ENCODE data around the gene ABHD4.
A peak's percentile ranks its signal among the peaks of the same experiment; 100 is the strongest.

Gene ABHD4

DNA sequence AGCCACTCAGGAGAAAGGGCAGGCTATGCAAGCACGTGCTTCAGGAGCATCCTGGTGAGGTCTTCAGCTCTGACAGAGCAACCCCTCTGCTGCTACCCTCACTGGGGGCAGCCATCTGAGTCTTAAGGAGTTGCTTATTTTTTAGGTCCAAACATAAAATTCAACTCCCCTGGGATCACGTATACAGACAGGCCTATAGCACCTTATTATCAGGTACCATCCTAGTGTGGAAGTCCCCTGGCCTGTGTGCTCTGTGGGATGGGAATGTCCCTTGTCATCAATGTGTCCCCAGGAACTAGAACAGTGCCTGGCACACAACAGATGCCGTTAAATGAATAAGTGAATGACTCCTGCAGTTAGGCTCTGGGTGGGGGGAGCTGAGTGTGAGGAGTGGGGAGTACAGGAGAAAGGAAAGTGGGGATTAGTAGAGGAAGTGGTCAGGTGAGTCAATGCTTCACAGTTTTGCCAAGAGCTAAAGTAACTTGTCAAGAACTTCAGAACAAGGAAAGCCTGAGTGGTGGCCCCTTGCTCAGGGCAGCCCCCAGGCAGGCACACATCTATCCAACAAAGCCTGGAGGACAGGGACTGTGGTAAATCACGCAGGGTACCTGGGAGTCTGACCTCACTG lies 42.6 kb upstream of the ABHD4 start:
- Histone ChIP-seq H3K27ac (ENCODE audit: low read depth, low read length) (no peak overlapping the region), H3K27me3 (ENCODE audit: insufficient read depth, low read length) (no peaks in the 10 kb centered on the region), H3K4me3 (ENCODE audit: low read depth, low read length) (no peak overlapping the region), H2AFZ (ENCODE audit: low read length, unreplicated experiment) (no peak overlapping the region), H3K79me2 (ENCODE audit: control insufficient read depth, insufficient read depth, low read length, unreplicated experiment) (no peaks in the 10 kb centered on the region), H3K36me3 (ENCODE audit: insufficient read depth, low read length) (no peaks in the 10 kb centered on the region), H3K4me1 (ENCODE audit: control insufficient read depth, insufficient read depth, low read length, unreplicated experiment) (peaks cover 23% of the 10 kb centered on the region)

DNA sequence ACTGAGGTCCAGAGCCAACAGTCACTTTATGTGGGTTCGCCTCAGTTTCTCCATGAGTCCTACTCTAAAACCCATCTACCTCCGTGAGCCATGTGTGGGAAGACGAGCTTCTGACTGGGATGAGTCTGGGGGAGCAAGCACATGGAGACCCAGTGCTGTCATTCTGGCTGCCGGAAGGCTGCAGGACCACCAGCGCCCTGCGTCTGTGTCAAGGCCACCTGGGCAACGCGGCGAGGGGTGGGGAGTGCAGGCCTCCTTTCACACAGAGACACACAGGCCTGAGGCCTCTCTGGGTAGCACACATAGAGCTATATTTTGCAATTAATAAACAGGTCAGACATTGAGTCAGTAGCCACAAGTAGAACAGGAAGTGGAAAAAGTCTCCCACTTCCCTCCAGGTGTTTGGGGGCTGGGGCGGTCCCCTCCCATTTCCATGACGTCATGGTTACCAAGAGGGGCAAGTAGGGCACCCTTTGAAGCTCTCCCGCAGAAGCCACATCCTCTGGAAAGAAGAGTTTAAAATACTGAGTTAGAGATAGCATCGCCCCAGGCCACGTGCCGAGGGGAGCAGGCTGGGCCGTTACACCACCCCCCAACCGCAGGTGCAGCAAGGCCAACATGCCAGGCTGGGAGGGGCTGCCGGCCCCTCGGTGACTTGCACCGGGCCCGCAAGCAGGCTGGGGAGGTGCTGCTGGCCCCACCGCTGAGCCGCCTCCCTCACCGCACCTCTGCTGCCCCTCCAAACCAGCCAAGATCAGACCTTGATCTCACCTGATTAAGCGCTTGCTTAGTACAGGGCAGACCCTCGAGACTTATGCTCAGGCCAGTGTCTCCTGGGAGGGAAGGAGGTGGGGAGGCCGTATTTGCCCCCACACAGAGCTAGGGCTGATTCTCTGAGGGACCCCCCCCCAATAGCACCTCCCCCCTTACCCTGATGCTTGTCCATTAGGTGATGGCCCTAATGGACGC lies 41.8 kb upstream of the ABHD4 start:
- no peaks in the 10 kb centered on the region for H3K36me3 ChIP-seq (ENCODE audit: insufficient read depth, low read length)
- H2AFZ ChIP-seq (ENCODE audit: low read length, unreplicated experiment): no peak overlapping the region
- H3K79me2 ChIP-seq (ENCODE audit: control insufficient read depth, insufficient read depth, low read length, unreplicated experiment): no peaks in the 10 kb centered on the region
- H3K4me3 ChIP-seq (ENCODE audit: low read depth, low read length): no peak overlapping the region
- H3K27ac ChIP-seq (ENCODE audit: low read depth, low read length): no peak overlapping the region
- no peaks in the 10 kb centered on the region for H3K27me3 ChIP-seq (ENCODE audit: insufficient read depth, low read length)
- H3K4me1 ChIP-seq (ENCODE audit: control insufficient read depth, insufficient read depth, low read length, unreplicated experiment): peaks cover 17% of the 10 kb centered on the region

- Histone ChIP-seq H3K79me2 (ENCODE audit: control insufficient read depth, insufficient read depth, low read length, unreplicated experiment) (no peaks in the 10 kb centered on the region), H2AFZ (ENCODE audit: low read length, unreplicated experiment) (no peak overlapping the region), H3K4me3 (ENCODE audit: low read depth, low read length) (peak overlapping the region; percentile 57), H3K36me3 (ENCODE audit: insufficient read depth, low read length) (no peaks in the 10 kb centered on the region), H3K4me1 (ENCODE audit: control insufficient read depth, insufficient read depth, low read length, unreplicated experiment) (peaks cover 14% of the 10 kb centered on the region), H3K27ac (ENCODE audit: low read depth, low read length) (0 out of 2 replicates have a peak overlapping the region, but pooled peaks have one; percentile 13), H3K27me3 (ENCODE audit: insufficient read depth, low read length) (no peaks in the 10 kb centered on the region)
Measured at GRCh38 chr14:22556990-22557623, 41.0 kb upstream of the ABHD4 start.

- no peak overlapping the region for H3K4me3 ChIP-seq (ENCODE audit: low read depth, low read length)
- H3K79me2 ChIP-seq (ENCODE audit: control insufficient read depth, insufficient read depth, low read length, unreplicated experiment): no peaks in the 10 kb centered on the region
- H3K27me3 ChIP-seq (ENCODE audit: insufficient read depth, low read length): no peaks in the 10 kb centered on the region
- peaks cover 14% of the 10 kb centered on the region for H3K4me1 ChIP-seq (ENCODE audit: control insufficient read depth, insufficient read depth, low read length, unreplicated experiment)
- no peak overlapping the region for H2AFZ ChIP-seq (ENCODE audit: low read length, unreplicated experiment)
- no peak overlapping the region for H3K27ac ChIP-seq (ENCODE audit: low read depth, low read length)
- H3K36me3 ChIP-seq (ENCODE audit: insufficient read depth, low read length): no peaks in the 10 kb centered on the region
Measured at GRCh38 chr14:22557846-22558220, 40.3 kb upstream of the ABHD4 start.

DNA sequence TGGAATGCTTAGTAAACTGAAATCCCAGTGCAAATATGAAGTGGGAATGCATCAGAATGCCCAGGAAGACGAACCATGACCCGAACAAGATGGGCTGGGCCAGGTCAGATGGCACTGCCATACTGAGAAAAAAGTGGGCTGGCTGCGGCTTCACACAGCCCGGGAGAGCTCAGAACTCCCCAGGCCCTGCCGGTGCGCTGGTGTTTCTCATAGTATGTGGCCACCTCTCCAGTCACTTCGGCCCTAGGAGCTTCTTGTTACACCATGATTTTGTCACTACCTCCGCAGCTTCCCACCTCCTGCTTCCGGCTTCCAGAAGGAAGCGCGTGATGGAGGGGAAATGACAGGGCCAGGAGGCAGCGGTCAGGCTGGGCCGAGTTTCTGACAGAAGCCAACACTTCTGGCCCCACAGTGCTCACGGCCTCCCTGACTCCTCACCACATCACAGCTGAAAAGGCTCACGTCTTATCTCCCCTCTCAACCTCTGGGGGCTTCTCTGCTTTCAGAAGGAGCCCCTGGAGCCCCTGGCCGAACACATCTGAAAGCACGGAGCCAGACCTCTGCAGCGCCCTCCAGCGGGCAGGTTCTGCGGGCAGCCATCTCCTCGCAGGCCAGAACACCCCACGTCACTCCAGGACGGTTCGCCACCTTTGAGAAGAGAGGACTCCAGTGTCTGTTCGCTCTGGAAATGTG lies 39.7 kb upstream of the ABHD4 start:
- Histone ChIP-seq H3K79me2 (ENCODE audit: control insufficient read depth, insufficient read depth, low read length, unreplicated experiment) (no peaks in the 10 kb centered on the region), H3K36me3 (ENCODE audit: insufficient read depth, low read length) (no peaks in the 10 kb centered on the region), H3K4me3 (ENCODE audit: low read depth, low read length) (no peak overlapping the region), H3K27me3 (ENCODE audit: insufficient read depth, low read length) (no peaks in the 10 kb centered on the region), H2AFZ (ENCODE audit: low read length, unreplicated experiment) (no peak overlapping the region), H3K4me1 (ENCODE audit: control insufficient read depth, insufficient read depth, low read length, unreplicated experiment) (peaks cover 14% of the 10 kb centered on the region), H3K27ac (ENCODE audit: low read depth, low read length) (no peak overlapping the region)

GRCh38 chr14:22559041-22559440 lies 39.1 kb upstream of the ABHD4 start:
- H3K27ac ChIP-seq (ENCODE audit: low read depth, low read length): no peak overlapping the region
- no peak overlapping the region for H3K4me3 ChIP-seq (ENCODE audit: low read depth, low read length)
- H2AFZ ChIP-seq (ENCODE audit: low read length, unreplicated experiment): no peak overlapping the region
- H3K4me1 ChIP-seq (ENCODE audit: control insufficient read depth, insufficient read depth, low read length, unreplicated experiment): peaks cover 14% of the 10 kb centered on the region
- no peaks in the 10 kb centered on the region for H3K27me3 ChIP-seq (ENCODE audit: insufficient read depth, low read length)
- no peaks in the 10 kb centered on the region for H3K79me2 ChIP-seq (ENCODE audit: control insufficient read depth, insufficient read depth, low read length, unreplicated experiment)
- H3K36me3 ChIP-seq (ENCODE audit: insufficient read depth, low read length): peaks cover 7% of the 10 kb centered on the region; the same call in 1 of the 2 replicates

DNA sequence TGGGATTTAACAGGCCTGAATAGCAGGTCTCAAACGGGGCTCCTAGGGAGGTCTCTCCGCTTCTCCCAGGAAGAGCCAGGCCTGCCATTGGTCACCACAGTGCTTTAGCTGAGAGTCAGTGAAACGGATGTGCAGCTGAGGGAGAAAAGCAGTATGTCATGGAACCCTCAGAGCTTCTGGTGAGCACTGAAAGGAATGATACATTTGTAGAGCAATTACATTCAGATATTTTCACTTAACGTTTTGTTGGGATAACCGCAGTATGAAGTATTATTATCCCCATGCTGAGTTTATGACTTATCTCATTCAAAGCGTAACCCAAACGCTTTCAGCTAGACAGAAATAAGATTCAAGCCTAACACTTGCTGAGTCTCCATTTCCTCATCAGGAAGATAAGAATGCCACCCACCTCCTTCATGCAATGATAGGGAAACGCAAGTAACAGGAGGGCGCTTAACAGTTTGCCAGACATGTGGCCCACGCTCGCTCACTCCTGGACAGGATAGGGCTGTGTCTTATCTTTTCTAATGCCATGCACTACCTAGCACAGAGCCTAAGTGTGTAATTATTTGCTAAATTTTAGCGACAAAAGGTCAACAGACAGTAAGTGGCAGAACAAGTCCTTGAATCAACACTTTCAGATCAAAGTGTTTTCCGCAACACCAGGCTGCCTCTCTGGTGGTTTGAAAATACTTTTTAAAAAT lies 37.3 kb upstream of the ABHD4 start:
- Histone ChIP-seq H3K27ac (ENCODE audit: low read depth, low read length) (no peak overlapping the region), H3K79me2 (ENCODE audit: control insufficient read depth, insufficient read depth, low read length, unreplicated experiment) (peaks cover 2% of the 10 kb centered on the region), H3K4me1 (ENCODE audit: control insufficient read depth, insufficient read depth, low read length, unreplicated experiment) (peaks cover 10% of the 10 kb centered on the region), H2AFZ (ENCODE audit: low read length, unreplicated experiment) (no peak overlapping the region), H3K27me3 (ENCODE audit: insufficient read depth, low read length) (no peaks in the 10 kb centered on the region), H3K4me3 (ENCODE audit: low read depth, low read length) (no peak overlapping the region), H3K36me3 (ENCODE audit: insufficient read depth, low read length) (peaks cover 19% of the 10 kb centered on the region)

- no peaks in the 10 kb centered on the region for H3K27me3 ChIP-seq (ENCODE audit: insufficient read depth, low read length)
- H3K27ac ChIP-seq (ENCODE audit: low read depth, low read length): no peak overlapping the region
- H3K4me1 ChIP-seq (ENCODE audit: control insufficient read depth, insufficient read depth, low read length, unreplicated experiment): peaks cover 5% of the 10 kb centered on the region
Measured at GRCh38 chr14:22561366-22561660, 36.8 kb upstream of the ABHD4 start.

DNA sequence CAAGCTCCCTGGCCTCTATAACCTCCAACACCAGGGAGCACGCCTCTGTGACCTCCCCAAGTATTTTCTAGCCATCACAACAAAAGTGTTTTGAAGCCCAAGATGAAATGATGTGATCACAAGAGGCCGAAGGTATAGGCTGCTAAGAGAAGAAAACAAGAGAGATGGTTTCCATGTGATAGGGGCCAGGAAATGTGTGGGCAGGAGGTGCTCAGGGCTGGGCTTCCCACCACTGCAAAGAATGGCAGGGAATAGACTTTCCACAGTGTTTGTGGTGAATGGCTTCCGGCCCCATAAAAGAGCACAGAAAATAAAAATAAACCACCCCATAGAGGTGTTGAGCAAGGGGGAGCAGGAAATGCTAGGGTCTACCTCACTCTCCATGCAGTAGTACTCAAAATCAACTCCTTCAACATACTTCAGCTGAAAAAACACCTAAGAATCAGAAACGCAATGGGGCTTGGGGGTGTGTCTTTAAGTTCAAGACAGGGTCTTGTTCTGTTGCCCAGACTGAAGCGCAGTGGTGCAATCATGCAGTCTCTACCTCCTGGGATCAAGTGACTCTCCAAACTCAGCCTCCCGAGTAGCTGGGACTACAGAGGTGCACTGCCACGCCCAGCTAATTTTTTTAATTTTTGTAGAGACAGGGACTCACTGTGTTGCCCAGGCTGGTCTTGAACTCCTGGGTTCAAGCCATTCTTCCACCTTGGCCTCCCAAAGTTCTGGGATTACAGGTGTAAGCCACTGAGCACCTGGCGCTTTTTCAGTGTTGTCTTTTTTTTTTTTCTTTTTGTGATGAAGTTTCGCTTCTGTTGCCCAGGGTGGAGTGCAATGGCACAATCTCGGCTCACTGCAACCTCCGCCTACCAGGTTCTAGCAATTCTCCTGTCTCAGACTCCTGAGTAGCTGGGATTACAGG lies 36.2 kb upstream of the ABHD4 start:
- Histone ChIP-seq H3K79me2 (ENCODE audit: control insufficient read depth, insufficient read depth, low read length, unreplicated experiment) (peaks cover 6% of the 10 kb centered on the region), H3K36me3 (ENCODE audit: insufficient read depth, low read length) (peaks cover 24% of the 10 kb centered on the region), H3K4me3 (ENCODE audit: low read depth, low read length) (no peak overlapping the region), H3K27me3 (ENCODE audit: insufficient read depth, low read length) (no peaks in the 10 kb centered on the region), H2AFZ (ENCODE audit: low read length, unreplicated experiment) (no peak overlapping the region), H3K4me1 (ENCODE audit: control insufficient read depth, insufficient read depth, low read length, unreplicated experiment) (no peaks in the 10 kb centered on the region), H3K27ac (ENCODE audit: low read depth, low read length) (no peak overlapping the region)

More at GRCh38 chr14:22561366-22561660, 36.8 kb upstream of the ABHD4 start:
- Histone ChIP-seq H3K79me2 (ENCODE audit: control insufficient read depth, insufficient read depth, low read length, unreplicated experiment) (peaks cover 3% of the 10 kb centered on the region), H3K4me3 (ENCODE audit: low read depth, low read length) (no peak overlapping the region), H2AFZ (ENCODE audit: low read length, unreplicated experiment) (no peak overlapping the region), H3K36me3 (ENCODE audit: insufficient read depth, low read length) (peaks cover 23% of the 10 kb centered on the region)

All from ACC112 (cell line).